H54 (cell line): ENCODE results near the gene IGFBP2.
"Not testable (repeated sequence)": the region's sequence is repeated elsewhere in the genome, so short reads cannot be mapped to it uniquely, and the experiment has no call there.

Experiments used
- DNase-seq: peaks from one replicate; pipeline ENCODE4 v3.0.0; 2011; ENCODE audit warnings: low spot score, mixed read lengths; ENCODE audit not compliant: insufficient read length
- FAIRE-seq: peaks from 3 replicates; lab custom pipeline; 2011; peaks lifted over from hg19 to GRCh38; lab: Jason Lieb, UNC
- POLR2A ChIP-seq: IDR thresholded peaks from 2 replicates; pipeline ENCODE4 v1.6.1; 2011; ENCODE audit warnings: low read depth, mild to moderate bottlenecking, low read length

Gene IGFBP2, protein sequence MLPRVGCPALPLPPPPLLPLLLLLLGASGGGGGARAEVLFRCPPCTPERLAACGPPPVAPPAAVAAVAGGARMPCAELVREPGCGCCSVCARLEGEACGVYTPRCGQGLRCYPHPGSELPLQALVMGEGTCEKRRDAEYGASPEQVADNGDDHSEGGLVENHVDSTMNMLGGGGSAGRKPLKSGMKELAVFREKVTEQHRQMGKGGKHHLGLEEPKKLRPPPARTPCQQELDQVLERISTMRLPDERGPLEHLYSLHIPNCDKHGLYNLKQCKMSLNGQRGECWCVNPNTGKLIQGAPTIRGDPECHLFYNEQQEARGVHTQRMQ

DNA sequence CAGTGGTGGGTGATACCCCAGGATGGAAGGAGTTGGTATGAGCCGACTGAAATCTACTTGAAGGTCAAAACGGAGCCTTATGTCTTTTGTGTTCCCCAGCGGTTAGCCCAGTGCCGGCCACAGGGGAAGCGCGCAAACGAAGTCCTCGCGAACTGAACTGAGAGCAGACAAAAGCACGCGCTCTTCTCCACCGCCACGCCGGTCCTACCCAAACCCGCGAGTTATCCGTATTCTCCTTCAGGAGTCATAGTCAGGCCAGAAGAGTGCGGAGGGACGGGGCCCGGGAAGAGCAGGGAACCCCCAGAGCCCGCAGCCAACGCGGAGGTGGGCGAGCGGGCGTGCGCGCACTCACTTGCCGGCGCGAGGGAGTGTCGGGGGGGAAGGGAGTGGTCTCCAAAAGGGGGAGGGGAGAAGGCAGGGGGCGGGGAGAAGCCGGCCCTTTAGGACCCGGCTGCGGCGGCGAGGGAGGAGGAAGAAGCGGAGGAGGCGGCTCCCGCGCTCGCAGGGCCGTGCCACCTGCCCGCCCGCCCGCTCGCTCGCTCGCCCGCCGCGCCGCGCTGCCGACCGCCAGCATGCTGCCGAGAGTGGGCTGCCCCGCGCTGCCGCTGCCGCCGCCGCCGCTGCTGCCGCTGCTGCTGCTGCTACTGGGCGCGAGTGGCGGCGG, at the start of gene IGFBP2:
TSS of gene IGFBP2 (plus strand) at position 469 of the 664 bp plus-strand sequence. CDS start at position 573, 104 bp downstream.
- FAIRE-seq (no peak), DNase-seq (no peak)
- TF ChIP-seq POLR2A = no peak

DNA sequence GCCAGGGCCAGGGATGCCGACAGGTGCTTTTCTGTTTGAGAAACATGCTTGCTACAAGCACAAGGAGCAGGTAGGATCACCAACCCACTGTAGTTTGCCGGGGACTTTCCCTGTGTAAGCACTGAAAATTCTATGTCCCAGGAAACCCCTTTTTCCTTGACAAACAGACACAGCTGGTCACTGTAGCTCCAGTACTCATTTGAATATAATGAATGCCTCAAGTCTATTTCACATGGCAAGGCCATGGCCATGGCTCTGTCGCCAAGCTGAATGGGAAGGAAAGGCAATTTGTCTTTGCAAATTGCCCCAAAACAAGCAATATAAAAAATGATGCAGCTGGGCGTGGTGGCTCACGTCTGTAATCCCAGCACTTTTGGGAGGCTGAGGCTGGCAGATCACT, 49.6 kb upstream of the IGFBP2 start:
- DNase-seq = no peak
- FAIRE-seq = no peak
- TF ChIP-seq POLR2A = no peak

DNA sequence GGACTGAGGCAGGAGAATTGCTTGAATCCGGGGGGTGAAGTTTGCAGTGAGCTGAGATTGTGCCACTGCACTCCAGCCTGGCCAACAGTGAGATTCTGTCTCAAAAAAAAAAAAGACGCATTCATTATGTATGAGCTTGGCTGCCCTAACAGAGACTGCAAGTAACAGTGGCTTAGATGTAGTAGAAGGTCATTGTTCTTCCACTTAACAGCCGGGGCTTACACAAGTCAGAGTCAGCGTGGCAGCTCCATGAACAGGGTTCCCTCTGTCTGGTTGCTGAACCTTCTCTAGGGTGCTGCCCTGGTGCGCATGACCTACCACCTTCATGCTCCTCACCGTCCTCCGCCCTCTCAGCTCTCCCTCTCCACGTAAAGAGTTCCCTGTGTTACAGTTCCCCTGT, 49.1 kb upstream of the IGFBP2 start:
- no peak for DNase-seq
- FAIRE-seq = no peak
- no peak for TF ChIP-seq POLR2A

DNA sequence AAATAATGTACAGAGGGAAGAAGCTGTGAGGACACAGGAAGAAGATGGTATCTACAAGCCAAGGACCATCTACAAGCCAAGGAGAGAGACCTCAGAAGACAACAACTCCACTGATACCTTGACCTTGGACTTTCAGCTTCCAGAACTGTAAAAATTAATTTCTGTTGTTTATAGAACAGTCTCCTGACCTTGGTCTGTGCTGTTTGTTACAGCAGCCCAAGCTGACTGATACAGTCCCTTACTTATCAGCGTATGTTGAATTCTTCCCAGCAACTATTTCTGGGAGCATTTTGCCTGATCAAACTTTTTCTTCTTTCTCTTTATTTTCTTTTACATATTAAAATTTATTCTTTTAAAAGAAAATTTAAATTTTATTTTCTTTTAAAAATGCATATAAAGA, 47.8 kb upstream of the IGFBP2 start:
- no peak for TF ChIP-seq POLR2A
- no peak for FAIRE-seq
- DNase-seq = no peak

DNA sequence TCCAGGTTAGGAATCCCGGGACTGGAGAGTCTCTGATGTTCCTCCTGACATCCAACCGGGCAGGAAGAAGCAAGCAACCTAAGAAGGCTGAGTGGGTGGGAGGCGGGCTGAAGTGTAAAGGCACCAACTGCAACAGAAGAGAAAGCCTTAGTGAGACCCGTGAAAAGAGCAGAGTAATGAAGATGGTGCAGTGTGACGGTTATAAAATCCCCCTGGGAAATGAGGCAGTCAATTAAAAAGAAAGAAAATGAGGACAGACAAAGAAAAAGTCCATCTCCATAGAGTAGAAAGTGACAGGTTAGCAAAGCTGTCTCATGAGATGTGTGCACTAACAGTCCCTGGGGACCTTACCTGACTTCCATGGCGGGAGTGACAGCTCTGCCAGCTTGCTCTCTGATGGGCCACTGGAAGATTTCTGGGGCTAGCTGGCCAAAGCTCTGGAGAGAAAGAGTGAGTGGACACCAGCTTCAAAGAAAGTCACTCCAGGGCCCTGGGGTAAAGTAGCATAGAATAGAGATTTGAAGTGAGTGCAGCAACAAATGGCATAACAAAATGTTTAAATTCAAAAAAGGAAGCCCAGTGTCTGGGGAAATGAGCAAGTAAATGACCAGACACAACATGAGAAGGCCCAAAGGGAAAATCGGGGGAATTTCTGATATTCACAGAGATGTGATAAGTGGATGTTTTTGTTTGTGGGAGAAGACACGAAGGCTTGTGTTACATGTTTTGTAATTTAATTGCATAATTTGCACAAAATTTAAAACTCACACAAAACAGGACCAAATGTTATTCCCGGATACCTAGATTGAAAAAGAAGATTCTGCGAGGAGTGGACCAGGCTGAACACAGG, 44.1 kb upstream of the IGFBP2 start:
- no peak for FAIRE-seq
- TF ChIP-seq POLR2A = no peak
- no peak for DNase-seq

DNA sequence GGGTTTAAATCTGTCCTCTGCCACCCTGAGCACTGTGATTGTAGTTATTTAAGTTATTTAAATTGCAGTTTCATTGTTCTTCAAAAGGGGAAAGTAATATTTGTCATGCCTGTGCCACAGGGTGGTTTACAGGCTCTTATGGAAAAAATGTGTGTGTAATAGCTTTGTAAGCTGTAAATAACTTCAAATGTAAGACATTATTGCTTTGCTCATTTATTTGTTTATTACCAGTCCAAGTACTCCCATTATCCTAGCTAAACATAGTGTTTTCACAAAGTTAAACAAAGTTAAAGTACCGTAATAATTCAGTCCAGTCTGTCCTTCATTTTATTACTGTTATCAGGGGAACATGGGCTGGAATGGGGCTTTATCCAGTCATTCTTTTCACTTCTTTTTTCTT, 43.4 kb upstream of the IGFBP2 start:
- TF ChIP-seq POLR2A = no peak
- DNase-seq = no peak
- no peak for FAIRE-seq

DNA sequence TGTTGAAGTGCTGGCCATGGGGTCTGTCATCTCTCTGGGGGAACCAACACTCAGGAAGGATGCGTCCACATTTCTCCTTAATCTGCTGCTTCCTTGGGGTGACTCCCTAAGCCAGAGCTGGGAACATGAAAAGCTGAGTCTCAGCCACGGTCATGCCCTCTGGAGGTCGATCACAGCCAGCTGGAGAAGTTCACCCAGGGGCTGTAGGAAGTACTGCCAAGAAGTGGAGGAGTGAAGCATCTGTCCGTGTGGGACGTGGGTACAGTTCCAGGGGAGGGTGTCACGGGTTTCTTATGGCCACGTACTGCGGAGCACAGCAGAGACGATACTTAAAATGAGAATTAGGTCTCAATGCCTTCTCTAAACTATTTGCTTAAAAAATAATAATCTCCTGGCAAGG, 42.4 kb upstream of the IGFBP2 start:
- no peak for TF ChIP-seq POLR2A
- DNase-seq = no peak
- no peak for FAIRE-seq

DNA sequence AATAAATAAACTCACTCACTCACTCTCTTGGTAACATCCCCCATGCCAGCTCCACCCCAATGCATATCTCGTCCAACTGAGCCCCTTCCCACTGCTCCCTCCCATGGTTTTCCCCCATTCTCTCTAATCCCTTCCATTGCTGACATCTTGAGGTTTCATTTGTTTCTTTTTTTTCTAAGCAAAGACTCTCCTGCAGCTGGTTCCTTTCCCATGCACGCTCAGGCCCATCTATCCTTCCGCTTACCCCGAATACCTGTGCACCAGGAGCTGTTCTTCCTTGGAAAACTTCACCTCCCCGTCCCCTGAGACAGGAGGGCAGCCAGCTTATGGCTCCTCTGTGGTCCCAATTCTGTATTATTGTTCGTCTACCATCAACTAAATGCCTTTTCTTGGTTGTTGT, 41.7 kb upstream of the IGFBP2 start:
- FAIRE-seq = no peak
- no peak for DNase-seq
- no peak for TF ChIP-seq POLR2A

DNA sequence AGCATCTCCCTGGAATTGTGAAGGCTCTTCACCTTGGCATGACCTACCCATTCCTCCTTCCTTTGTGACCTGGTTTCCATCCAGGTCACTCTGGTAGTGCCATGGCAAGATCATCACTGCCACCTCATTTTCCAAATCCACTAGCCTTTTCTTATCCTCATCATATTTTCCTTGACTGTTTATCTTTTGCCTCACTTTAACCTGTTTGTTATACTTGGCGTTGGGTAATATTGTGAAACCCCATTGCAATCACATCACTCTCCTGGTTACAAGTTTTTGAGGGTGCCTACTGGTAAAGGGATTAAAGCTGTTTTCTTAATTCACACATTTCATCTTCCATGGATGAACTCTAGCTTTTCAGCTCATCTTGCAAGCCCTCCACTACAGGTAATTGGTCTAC, 39.1 kb upstream of the IGFBP2 start:
- no peak for DNase-seq
- FAIRE-seq = no peak
- TF ChIP-seq POLR2A = no peak

DNA sequence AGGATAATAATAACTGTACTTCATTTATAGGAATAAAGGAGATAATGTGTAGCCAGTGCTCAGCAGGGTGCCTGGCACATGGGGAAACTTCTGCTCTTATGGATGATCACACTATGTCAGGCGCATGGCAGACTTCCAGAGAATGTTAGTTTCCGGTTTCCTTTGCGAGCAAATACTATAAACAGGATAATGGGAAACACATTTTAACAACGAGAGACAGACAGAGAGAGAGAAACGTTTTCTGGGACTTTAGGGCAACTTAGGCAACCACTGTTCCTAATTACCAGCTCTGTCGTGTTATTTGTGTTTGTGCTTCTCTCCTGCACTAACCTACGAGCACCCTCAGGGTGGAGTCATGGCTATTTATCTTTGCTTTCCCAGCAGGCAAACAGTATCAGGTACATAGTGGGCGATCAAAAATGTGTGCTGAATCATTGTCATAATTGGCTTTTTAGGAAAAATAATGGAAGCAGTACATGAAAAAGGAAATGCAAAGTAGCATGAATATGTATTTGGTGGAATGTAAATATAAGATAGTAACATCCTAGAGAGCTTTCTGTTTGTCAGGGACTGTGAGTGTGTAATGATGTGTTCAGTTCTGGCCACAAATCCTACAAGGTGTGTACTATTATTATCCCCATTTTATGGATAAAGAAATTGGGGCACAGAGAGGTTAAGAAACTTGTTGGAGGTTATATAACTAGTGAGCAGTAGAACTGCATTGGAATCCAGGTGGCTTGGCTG, 36.8 kb upstream of the IGFBP2 start:
- DNase-seq = no peak
- FAIRE-seq = no peak
- no peak for TF ChIP-seq POLR2A

DNA sequence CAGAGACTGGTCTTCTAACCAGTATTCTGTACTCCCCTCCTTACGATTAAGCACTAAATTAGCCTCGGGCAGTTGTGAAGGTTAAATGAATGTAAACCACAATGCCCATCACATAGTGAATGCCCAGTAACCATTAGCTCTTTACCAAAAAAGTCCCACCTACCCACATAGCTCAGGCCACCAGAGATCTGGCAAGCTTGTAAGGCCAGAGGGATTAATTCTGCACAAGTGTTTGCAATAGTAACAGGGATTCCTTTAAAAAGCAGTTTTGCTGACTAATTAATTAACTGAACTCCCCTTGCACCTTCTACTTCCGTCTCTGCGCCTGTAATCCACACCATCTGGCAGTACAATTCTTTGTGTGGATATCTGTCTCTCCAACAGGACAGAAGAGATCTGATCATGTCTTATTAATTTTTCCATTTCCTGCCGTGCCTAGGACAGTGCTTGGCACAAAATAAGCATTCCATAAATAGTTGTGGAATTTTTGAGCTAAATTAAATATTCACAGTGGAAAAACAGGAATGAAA, 36.2 kb upstream of the IGFBP2 start:
- DNase-seq (no peak), FAIRE-seq (no peak)
- TF ChIP-seq POLR2A = no peak

DNA sequence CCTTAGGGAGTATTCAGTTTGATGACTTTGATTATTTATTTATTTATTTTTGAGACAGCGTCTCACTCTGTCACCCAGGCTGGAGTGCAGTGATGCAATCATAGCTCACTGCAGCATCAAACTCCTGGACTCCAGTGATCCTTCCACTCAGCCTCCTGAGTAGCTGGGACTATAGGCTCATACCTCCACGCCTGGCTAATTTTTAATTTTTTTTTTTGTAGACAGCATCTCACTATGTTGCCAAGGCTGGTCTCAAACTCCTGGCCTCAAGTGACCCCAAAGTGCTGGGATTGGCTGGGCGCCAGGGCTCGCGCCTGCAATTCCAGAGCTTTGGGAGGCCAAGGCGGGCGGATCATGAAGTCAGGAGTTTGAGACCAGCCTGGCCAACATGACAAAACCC, 35.4 kb upstream of the IGFBP2 start:
- DNase-seq, FAIRE-seq: not testable (repeated sequence)

DNA sequence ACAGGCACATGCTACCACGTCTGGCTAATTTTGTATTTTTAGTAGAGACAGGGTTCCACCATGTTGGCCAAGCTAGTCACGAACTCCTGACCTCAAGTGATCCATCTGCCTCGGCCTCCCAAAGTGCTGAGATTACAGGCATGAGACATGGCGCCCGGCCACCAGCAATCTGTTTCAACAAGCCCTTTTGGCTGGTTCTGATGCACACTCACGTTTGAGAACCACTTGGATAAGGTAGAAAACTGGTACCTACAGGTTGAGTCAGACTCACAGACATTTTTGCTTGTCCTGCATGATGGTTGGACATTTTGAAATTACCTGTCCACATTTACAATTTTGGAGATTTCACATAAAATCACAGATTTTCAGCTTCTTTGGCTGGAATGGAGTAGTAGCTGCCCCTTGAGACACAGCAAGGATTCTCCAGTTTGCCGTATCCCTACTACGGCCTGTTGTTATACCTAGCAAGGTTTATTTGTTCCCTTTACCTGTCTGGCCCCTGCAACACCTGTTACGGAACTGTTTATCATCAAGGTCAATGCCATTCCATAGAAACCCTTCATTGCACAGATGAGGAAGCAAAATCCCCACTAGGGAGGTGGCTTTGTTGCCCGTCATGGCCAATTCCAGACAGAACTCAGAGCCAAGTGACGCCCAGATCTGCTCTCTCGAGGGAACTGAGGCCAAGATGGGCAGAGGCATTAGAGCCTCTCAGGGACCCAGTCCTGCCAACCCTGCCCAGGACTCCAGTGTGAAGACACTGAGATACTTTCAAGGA, 31.4 kb upstream of the IGFBP2 start:
- TF ChIP-seq POLR2A = no peak
- DNase-seq = no peak
- no peak for FAIRE-seq
